OCI-LY3 (cell line): ENCODE measurements around the gene CYS1.

Source experiments
- H2AFZ ChIP-seq: fragments of 200-600, 300-600 bp; shearing (Covaris generic); 2 replicates; pipeline ENCODE4 v1.6.0; 2014; ENCODE audit warnings: antibody characterized with exemption, low read depth, low read length
- H3K27ac ChIP-seq: fragments of 200-600, 300-600 bp; sonication (generic); 2 replicates; pipeline ENCODE4 v1.5.1; 2014; ENCODE audit warnings: mild to moderate bottlenecking, low read length, moderate library complexity, mixed read lengths
- H3K27me3 ChIP-seq: fragments of 200-600, 300-600 bp; sonication (generic); 2 replicates; pipeline ENCODE4 v1.6.1; 2014; ENCODE audit warnings: low read depth, low read length, mixed read lengths
- H3K36me3 ChIP-seq: fragments of 200-600, 300-600 bp; sonication (generic); replicated peaks from 2 replicates; pipeline ENCODE3; 2014; ENCODE audit warnings: low read depth, low read length, mixed read lengths
- H3K4me1 ChIP-seq: fragments of 300-600, 200-600 bp; sonication (generic); 2 replicates; pipeline ENCODE4 v1.6.1; 2014; ENCODE audit warnings: low read length, mixed read lengths
- H3K4me2 ChIP-seq: fragments of 200-600, 300-600 bp; sonication (generic); 2 replicates; pipeline ENCODE4 v1.6.1; 2014; ENCODE audit warnings: low read length, mixed read lengths
- H3K4me3 ChIP-seq: fragments of 300-600, 200-600 bp; sonication (generic); 2 replicates; pipeline ENCODE4 v1.5.1; 2014; ENCODE audit warnings: antibody characterized with exemption, mild to moderate bottlenecking, low read length, moderate library complexity
- H3K79me2 ChIP-seq: fragments of 300-600, 200-600 bp; shearing (Covaris generic); 2 replicates; pipeline ENCODE4 v1.6.1; 2014; ENCODE audit warnings: mild to moderate bottlenecking, low read length, mixed read lengths
- H3K9ac ChIP-seq: fragments of 300-600, 200-600 bp; shearing (Covaris generic); 2 replicates; pipeline ENCODE4 v1.6.0; 2014; ENCODE audit warnings: mild to moderate bottlenecking, low read length, moderate library complexity
- H3K9me3 ChIP-seq: fragments of 200-600, 300-600 bp; shearing (Covaris generic); 2 replicates; pipeline ENCODE4 v1.6.1; 2014; ENCODE audit warnings: low read length, mixed read lengths; ENCODE audit not compliant: insufficient read depth
- H4K20me1 ChIP-seq: fragments of 200-600, 300-600 bp; sonication (generic); 2 replicates; pipeline ENCODE4 v1.6.1; 2016; ENCODE audit warnings: low read length, mixed read lengths; ENCODE audit not compliant: insufficient read depth
- CTCF ChIP-seq: fragments of 200-600, 300-600 bp; sonication (generic); IDR thresholded peaks from 2 replicates; pipeline ENCODE4 v1.5.1; 2014; ENCODE audit warnings: antibody characterized with exemption, low read length, low read depth
- EZH2phosphoT487 ChIP-seq: fragments of 200-600 bp; shearing (Covaris generic); IDR thresholded peaks from 2 replicates; pipeline ENCODE4 v1.6.1; 2018; ENCODE audit warnings: antibody characterized with exemption, mixed run types, low read depth

The CYS1 gene

GRCh38 chr2:10085668-10086059 lies 5.5 kb upstream of the CYS1 start:
- H3K9ac ChIP-seq = no peak overlapping the region
- H3K4me2 ChIP-seq = no peak overlapping the region
- no peaks in the 10 kb centered on the region for H3K79me2 ChIP-seq
- H4K20me1 ChIP-seq = no peaks in the 10 kb centered on the region
- peaks cover 61% of the 10 kb centered on the region for H3K27me3 ChIP-seq
- no peak for TF ChIP-seq EZH2phosphoT487
- H2AFZ ChIP-seq = no peak overlapping the region
- no peaks in the 10 kb centered on the region for H3K36me3 ChIP-seq
- H3K4me1 ChIP-seq = peaks cover 47% of the 10 kb centered on the region
- H3K9me3 ChIP-seq = no peaks in the 10 kb centered on the region
- no peak overlapping the region for H3K4me3 ChIP-seq
- no peak overlapping the region for H3K27ac ChIP-seq

DNA sequence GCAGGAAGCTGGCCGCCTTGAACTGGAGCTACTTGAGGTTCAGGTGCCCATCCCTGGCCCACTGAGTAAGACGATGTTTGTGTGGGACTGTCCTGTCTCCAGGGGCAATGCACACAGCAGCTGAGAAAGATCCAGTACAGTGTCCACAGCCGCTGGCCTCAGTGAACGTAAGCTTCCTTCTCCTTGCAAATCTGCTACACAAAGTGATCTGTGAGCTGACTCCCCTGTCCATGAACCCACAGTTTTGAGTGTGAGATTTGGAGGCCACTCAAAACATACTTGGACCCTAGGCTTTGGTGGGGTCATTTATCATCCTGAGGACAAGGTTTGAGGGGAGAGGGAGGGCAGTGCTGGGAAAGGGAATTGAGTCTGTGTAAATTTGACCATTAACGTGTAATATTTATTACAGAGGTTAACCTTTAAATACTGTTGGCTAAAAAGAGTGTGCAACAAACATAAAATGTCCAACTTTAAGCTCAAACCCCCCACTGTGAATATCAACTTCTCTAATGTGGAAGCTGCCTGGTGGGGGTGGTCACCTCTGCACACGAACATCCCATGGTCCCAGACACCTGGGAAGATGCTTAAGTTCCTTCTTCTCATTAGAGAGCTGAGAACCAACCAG lies 4.9 kb upstream of the CYS1 start:
- no peaks in the 10 kb centered on the region for H4K20me1 ChIP-seq
- no peak overlapping the region for H3K4me2 ChIP-seq
- TF ChIP-seq EZH2phosphoT487 (no peak), CTCF (no peak)
- no peak overlapping the region for H3K9ac ChIP-seq
- H2AFZ ChIP-seq = no peak overlapping the region
- H3K27ac ChIP-seq = no peak overlapping the region
- peaks cover 45% of the 10 kb centered on the region for H3K4me1 ChIP-seq
- no peaks in the 10 kb centered on the region for H3K36me3 ChIP-seq
- peaks cover 62% of the 10 kb centered on the region for H3K27me3 ChIP-seq
- no peak overlapping the region for H3K4me3 ChIP-seq
- H3K79me2 ChIP-seq = no peaks in the 10 kb centered on the region
- H3K9me3 ChIP-seq = no peaks in the 10 kb centered on the region

DNA sequence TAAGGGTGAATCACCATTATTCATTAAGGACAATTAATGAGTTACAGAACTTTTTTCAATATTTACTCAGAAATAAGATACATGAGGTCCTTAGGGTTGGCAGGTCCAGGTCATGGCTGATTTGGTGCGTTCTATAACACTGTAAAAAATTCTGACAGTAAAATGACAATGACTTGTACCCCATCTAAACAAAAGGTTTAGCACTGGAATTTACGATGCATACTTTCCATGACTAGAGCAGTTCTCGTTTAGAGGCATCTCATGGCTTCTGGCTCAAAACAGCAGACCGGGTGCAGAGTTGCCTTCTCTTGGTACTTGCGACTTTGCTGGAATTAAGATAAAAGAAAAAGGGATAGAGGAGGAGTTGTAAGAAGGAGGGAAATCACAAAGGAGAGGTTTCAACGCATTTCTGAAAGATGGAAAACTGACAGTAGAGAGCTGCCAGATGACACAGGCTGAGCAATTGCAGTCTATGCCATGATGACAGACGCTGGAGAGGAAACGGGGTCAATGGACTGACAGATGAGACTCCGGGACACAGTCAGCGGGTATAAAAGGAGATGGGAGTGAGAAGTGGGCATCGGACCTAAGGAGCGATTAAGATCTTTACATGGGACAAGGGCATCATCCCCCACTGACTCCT lies 4.1 kb upstream of the CYS1 start:
- Histone ChIP-seq H3K36me3 (no peaks in the 10 kb centered on the region), H3K4me3 (no peak overlapping the region), H2AFZ (no peak overlapping the region), H3K9ac (no peak overlapping the region), H3K4me2 (peak overlapping the region; percentile 54; the same call in 1 of the 2 replicates), H3K4me1 (peaks cover 37% of the 10 kb centered on the region), H3K27ac (no peak overlapping the region), H3K27me3 (peaks cover 63% of the 10 kb centered on the region), H3K79me2 (no peaks in the 10 kb centered on the region), H3K9me3 (no peaks in the 10 kb centered on the region), H4K20me1 (no peaks in the 10 kb centered on the region)
- no peak for TF ChIP-seq EZH2phosphoT487
- TF ChIP-seq CTCF = no peak

DNA sequence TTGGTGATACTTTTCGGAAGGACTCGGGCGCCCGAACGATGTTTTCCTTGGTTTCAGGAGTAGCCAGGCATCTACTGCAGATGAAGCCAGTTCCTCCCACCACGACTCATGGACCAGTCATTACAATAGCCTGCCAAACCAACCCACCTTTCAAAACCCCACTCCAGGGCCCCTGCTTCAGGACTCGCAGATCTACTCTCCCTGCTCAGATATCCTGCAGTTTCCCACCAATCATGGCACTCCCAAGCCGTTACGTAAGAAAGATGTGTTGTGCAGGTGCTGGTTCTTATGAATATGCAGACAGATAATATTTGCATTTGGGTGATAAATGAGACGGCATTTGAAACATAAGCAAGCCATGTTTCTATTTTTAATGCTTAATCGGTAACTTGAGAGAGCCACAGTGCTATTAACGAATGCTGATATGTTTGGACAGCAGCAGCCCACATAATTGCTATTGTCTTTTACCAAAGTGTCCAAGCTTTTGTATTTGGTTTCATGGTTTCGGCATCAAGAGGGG lies 3.5 kb upstream of the CYS1 start:
- Histone ChIP-seq H3K9ac (no peak overlapping the region), H3K27me3 (peaks cover 67% of the 10 kb centered on the region), H3K27ac (no peak overlapping the region), H3K4me3 (peak overlapping the region; percentile 24), H3K9me3 (no peaks in the 10 kb centered on the region), H3K4me1 (peaks cover 37% of the 10 kb centered on the region), H3K79me2 (no peaks in the 10 kb centered on the region), H4K20me1 (no peaks in the 10 kb centered on the region), H3K36me3 (no peaks in the 10 kb centered on the region), H3K4me2 (peak overlapping the region; percentile 54), H2AFZ (no peak overlapping the region)
- TF ChIP-seq CTCF (no peak), EZH2phosphoT487 (no peak)
